GM23338 (cell line): ENCODE data around the gene PCBP4.

Experiments
- JUNB ChIP-seq: IDR thresholded peaks from one replicate; pipeline ENCODE4 v1.6.1; 2016; ENCODE audit warnings: antibody characterized with exemption; ENCODE audit not compliant: unreplicated experiment
- POLR2AphosphoS5 ChIP-seq: IDR thresholded peaks from 2 replicates; pipeline ENCODE4 v1.6.1; 2016; ENCODE audit warnings: antibody characterized with exemption, low read depth
- ZNF331 ChIP-seq: fragments of 250-450 bp; sonication (Bioruptor Pico); IDR thresholded peaks from 2 replicates; pipeline ENCODE4 v1.5.0; 2020; ENCODE audit warnings: low read depth, mild to moderate bottlenecking, moderate library complexity
- TF ChIP-seq, protein P1 (sequence below): IDR thresholded peaks from one replicate; pipeline ENCODE4 v1.6.1; 2018; ENCODE audit warnings: antibody characterized with exemption; ENCODE audit not compliant: unreplicated experiment
- TF ChIP-seq, protein P2 (sequence below), 2 experiments: fragments of 200-600 bp in 1 of 2; sonication (generic) in 1 of 2; conservative IDR thresholded peaks; 2 replicates each; pipeline versions ENCODE4 v1.5.1 to v1.6.1; 2016 to 2017; ENCODE audit warnings: antibody characterized with exemption in 2 of 2, low read depth in 2 of 2, mild to moderate bottlenecking in 2 of 2, moderate library complexity in 1 of 2

DNA sequence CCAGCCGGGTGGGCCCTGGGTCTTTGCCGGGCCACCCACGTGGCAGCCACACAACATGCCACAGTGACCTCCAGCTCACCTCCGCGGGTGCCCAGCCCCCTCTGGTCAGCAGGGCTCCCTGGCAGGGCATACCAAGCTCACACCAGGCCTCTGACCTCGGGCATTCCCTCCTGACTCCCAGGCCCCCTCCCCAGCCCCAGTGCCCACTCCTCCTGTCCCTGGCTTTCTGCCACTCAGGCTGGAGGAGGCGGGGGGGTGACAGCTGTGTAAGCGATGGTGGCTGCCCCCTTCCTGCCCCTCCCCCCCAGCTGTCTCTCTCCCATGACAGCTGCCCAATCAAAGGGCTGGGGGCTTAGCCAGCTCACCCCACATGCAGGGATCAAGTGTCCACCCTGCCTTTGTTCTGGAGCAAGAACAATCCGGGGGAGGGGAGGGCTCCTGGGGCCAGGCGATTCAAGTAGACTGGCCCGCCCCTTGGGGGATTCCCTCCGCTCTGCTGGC is 3.3 kb downstream of the PCBP4 start:
- TF ChIP-seq, protein P1, sequence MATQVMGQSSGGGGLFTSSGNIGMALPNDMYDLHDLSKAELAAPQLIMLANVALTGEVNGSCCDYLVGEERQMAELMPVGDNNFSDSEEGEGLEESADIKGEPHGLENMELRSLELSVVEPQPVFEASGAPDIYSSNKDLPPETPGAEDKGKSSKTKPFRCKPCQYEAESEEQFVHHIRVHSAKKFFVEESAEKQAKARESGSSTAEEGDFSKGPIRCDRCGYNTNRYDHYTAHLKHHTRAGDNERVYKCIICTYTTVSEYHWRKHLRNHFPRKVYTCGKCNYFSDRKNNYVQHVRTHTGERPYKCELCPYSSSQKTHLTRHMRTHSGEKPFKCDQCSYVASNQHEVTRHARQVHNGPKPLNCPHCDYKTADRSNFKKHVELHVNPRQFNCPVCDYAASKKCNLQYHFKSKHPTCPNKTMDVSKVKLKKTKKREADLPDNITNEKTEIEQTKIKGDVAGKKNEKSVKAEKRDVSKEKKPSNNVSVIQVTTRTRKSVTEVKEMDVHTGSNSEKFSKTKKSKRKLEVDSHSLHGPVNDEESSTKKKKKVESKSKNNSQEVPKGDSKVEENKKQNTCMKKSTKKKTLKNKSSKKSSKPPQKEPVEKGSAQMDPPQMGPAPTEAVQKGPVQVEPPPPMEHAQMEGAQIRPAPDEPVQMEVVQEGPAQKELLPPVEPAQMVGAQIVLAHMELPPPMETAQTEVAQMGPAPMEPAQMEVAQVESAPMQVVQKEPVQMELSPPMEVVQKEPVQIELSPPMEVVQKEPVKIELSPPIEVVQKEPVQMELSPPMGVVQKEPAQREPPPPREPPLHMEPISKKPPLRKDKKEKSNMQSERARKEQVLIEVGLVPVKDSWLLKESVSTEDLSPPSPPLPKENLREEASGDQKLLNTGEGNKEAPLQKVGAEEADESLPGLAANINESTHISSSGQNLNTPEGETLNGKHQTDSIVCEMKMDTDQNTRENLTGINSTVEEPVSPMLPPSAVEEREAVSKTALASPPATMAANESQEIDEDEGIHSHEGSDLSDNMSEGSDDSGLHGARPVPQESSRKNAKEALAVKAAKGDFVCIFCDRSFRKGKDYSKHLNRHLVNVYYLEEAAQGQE = no peak
- TF ChIP-seq JUNB = no peak
- TF ChIP-seq, protein P2, sequence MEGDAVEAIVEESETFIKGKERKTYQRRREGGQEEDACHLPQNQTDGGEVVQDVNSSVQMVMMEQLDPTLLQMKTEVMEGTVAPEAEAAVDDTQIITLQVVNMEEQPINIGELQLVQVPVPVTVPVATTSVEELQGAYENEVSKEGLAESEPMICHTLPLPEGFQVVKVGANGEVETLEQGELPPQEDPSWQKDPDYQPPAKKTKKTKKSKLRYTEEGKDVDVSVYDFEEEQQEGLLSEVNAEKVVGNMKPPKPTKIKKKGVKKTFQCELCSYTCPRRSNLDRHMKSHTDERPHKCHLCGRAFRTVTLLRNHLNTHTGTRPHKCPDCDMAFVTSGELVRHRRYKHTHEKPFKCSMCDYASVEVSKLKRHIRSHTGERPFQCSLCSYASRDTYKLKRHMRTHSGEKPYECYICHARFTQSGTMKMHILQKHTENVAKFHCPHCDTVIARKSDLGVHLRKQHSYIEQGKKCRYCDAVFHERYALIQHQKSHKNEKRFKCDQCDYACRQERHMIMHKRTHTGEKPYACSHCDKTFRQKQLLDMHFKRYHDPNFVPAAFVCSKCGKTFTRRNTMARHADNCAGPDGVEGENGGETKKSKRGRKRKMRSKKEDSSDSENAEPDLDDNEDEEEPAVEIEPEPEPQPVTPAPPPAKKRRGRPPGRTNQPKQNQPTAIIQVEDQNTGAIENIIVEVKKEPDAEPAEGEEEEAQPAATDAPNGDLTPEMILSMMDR (conservative IDR thresholded peaks at IDR 0.05; ENCODE audit: low read depth in 2 of 2) = no peak
- TF ChIP-seq POLR2AphosphoS5 = no peak
- TF ChIP-seq ZNF331 = no peak
